ENCODE measurements around the gene PPP1R15B.

GRCh38 chr1:204396015-204396583 is 15.5 kb downstream of the PPP1R15B start:
- TF ChIP-seq CTCF (IDR thresholded peaks at IDR 0.05) = no peak
- no peak for TF ChIP-seq POLR2A (IDR thresholded peaks at IDR 0.05)

All from heart left ventricle (tissue), 13 donors.